GM23338 (cell line): ENCODE data around the gene ARID4B. TPM values are rescaled to one million over a fixed set of nuclear protein-coding genes. Genes with fewer than 3 reads are reported as not detected.

Experiments used
- ATAC-seq: fragments of 200-7000 bp; cut with Tn5 transposase; 3 replicates; pipeline ENCODE4 v1.9.1; 2020
- DNase-seq: peaks from one replicate; pipeline ENCODE4 v3.0.0-alpha.2; 2015; ENCODE audit warnings: low spot score
- H2AFZ ChIP-seq: fragments of 200-600 bp; sonication (generic); 2 replicates; pipeline ENCODE4 v1.8.0; 2016; ENCODE audit warnings: antibody characterized with exemption, mild to moderate bottlenecking, moderate library complexity
- H3F3A ChIP-seq: fragments of 200-600 bp; sonication (generic); replicated peaks from 2 replicates; pipeline ENCODE4 v1.8.0; 2017; ENCODE audit warnings: antibody characterized with exemption, mixed run types, low read depth
- H3K27ac ChIP-seq: fragments of 200-600 bp; sonication (generic); 2 replicates; pipeline ENCODE4 v1.6.1; 2016; ENCODE audit warnings: low read depth
- H3K27me3 ChIP-seq: fragments of 200-600 bp; sonication (generic); 2 replicates; pipeline ENCODE4 v1.8.0; 2016; ENCODE audit warnings: mild to moderate bottlenecking, mixed run types, moderate library complexity; ENCODE audit not compliant: insufficient read depth
- H3K36me3 ChIP-seq: fragments of 200-600 bp; sonication (generic); 2 replicates; pipeline ENCODE4 v1.8.0; 2016; ENCODE audit warnings: mild to moderate bottlenecking; ENCODE audit not compliant: insufficient read depth
- H3K4me1 ChIP-seq: fragments of 200-600 bp; sonication (generic); 2 replicates; pipeline ENCODE4 v1.8.0; 2016; ENCODE audit warnings: mild to moderate bottlenecking, moderate library complexity; ENCODE audit not compliant: insufficient read depth
- H3K4me2 ChIP-seq: fragments of 200-600 bp; sonication (generic); 2 replicates; pipeline ENCODE4 v1.7.1; 2017; ENCODE audit warnings: mixed run types
- H3K4me3 ChIP-seq: fragments of 200-600 bp; sonication (generic); 2 replicates; pipeline ENCODE4 v1.6.1; 2016; ENCODE audit warnings: mixed run types
- H3K79me2 ChIP-seq: fragments of 200-600 bp; sonication (generic); replicated peaks from 2 replicates; pipeline ENCODE4 v1.8.0; 2017; ENCODE audit warnings: mild to moderate bottlenecking; ENCODE audit not compliant: insufficient read depth
- H3K9me2 ChIP-seq: fragments of 200-600 bp; sonication (generic); 2 replicates; pipeline ENCODE4 v1.8.0; 2017; ENCODE audit not compliant: insufficient read depth
- H4K20me1 ChIP-seq: fragments of 200-600 bp; sonication (generic); replicated peaks from 2 replicates; pipeline ENCODE4 v1.8.0; 2017; ENCODE audit warnings: mild to moderate bottlenecking; ENCODE audit not compliant: insufficient read depth
- H3K27ac Mint-ChIP-seq: 2 replicates; pipeline ENCODE4 v1.8.0; 2020; ENCODE audit warnings: inconsistent platforms, mild to moderate bottlenecking, moderate library complexity, mixed read lengths
- H3K27me3 Mint-ChIP-seq: 3 replicates; pipeline ENCODE4 v1.8.0; 2022; ENCODE audit warnings: low read depth, mild to moderate bottlenecking, moderate library complexity, mixed read lengths, inconsistent platforms; ENCODE audit not compliant: insufficient read depth, poor library complexity
- H3K36me3 Mint-ChIP-seq: 3 replicates; pipeline ENCODE4 v1.8.0; 2021; ENCODE audit warnings: low read depth, mild to moderate bottlenecking, inconsistent platforms, moderate library complexity, mixed read lengths
- H3K4me1 Mint-ChIP-seq: 3 replicates; pipeline ENCODE4 v1.8.0; 2020; ENCODE audit warnings: mild to moderate bottlenecking, inconsistent platforms, mixed read lengths
- H3K4me3 Mint-ChIP-seq: 3 replicates; pipeline ENCODE4 v1.8.0; 2021; ENCODE audit warnings: moderate library complexity, mild to moderate bottlenecking, inconsistent platforms, mixed read lengths
- H3K9me3 Mint-ChIP-seq: 3 replicates; pipeline ENCODE4 v1.8.0; 2020; ENCODE audit warnings: moderate library complexity, mild to moderate bottlenecking, inconsistent platforms, mixed read lengths
- CREB1 ChIP-seq: fragments of 250-450 bp; sonication (Bioruptor Pico); IDR thresholded peaks from 2 replicates; pipeline ENCODE4 v1.5.0; 2020; ENCODE audit warnings: low read depth, mild to moderate bottlenecking, moderate library complexity
- CTCF ChIP-seq, 2 experiments: fragments of 200-600 bp in 1 of 2; sonication (generic) in 1 of 2; conservative IDR thresholded peaks; 2 replicates each; pipeline versions ENCODE4 v1.5.1 to v1.6.1; 2016 to 2017; ENCODE audit warnings: antibody characterized with exemption in 2 of 2, low read depth in 2 of 2, mild to moderate bottlenecking in 2 of 2, moderate library complexity in 1 of 2
- ETS1 ChIP-seq: IDR thresholded peaks from 2 replicates; pipeline ENCODE4 v1.6.1; 2016; ENCODE audit warnings: antibody characterized with exemption
- EZH2 ChIP-seq: fragments of 200-600 bp; sonication (generic); IDR thresholded peaks from one replicate; pipeline ENCODE4 v1.8.0; 2017; ENCODE audit warnings: antibody characterized with exemption, mild to moderate bottlenecking, low read depth; ENCODE audit not compliant: unreplicated experiment
- EZH2phosphoT487 ChIP-seq: fragments of 200-600 bp; sonication (generic); IDR thresholded peaks from one replicate; pipeline ENCODE4 v1.8.1; 2018; ENCODE audit warnings: antibody characterized with exemption; ENCODE audit not compliant: unreplicated experiment
- JUNB ChIP-seq: IDR thresholded peaks from one replicate; pipeline ENCODE4 v1.6.1; 2016; ENCODE audit warnings: antibody characterized with exemption; ENCODE audit not compliant: unreplicated experiment
- NANOG ChIP-seq: IDR thresholded peaks from 2 replicates; pipeline ENCODE4 v1.6.1; 2016; ENCODE audit warnings: antibody characterized with exemption, borderline replicate concordance
- POLR2AphosphoS5 ChIP-seq: IDR thresholded peaks from 2 replicates; pipeline ENCODE4 v1.6.1; 2016; ENCODE audit warnings: antibody characterized with exemption, low read depth
- REST ChIP-seq: IDR thresholded peaks from one replicate; pipeline ENCODE4 v1.6.1; 2018; ENCODE audit warnings: antibody characterized with exemption; ENCODE audit not compliant: unreplicated experiment
- STAT1 ChIP-seq: IDR thresholded peaks from one replicate; pipeline ENCODE4 v1.6.1; 2016; ENCODE audit warnings: antibody characterized with exemption; ENCODE audit not compliant: unreplicated experiment
- ZNF114 ChIP-seq: fragments of 250-450 bp; sonication (Bioruptor Pico); IDR thresholded peaks from 2 replicates; pipeline ENCODE4 v1.5.0; 2020; ENCODE audit warnings: mild to moderate bottlenecking, moderate library complexity
- ZNF331 ChIP-seq: fragments of 250-450 bp; sonication (Bioruptor Pico); IDR thresholded peaks from 2 replicates; pipeline ENCODE4 v1.5.0; 2020; ENCODE audit warnings: low read depth, mild to moderate bottlenecking, moderate library complexity
- ZNF462 ChIP-seq: fragments of 250-450 bp; sonication (Bioruptor Pico); IDR thresholded peaks from 2 replicates; pipeline ENCODE4 v1.5.0; 2020; ENCODE audit warnings: mild to moderate bottlenecking, moderate library complexity
- polyA plus RNA-seq: library from polyadenylated mRNA; unstranded; fragments of >200 nt; fragmentation: Nextera tagmentation; extraction: Ambion mirVana; gene quantifications from 2 replicates; pipeline ENCODE4 v1.2.1, GENCODE V29; 2016
- total RNA-seq: library from RNA; depleted of rRNA; stranded (reverse); fragments of >200 nt; shearing (Covaris generic); gene quantifications from 2 replicates; pipeline ENCODE4 v1.2.3, GENCODE V29; 2014

ARID4B gene
- total and polyA plus RNA-seq, 2 experiments from 2014 or later, result 25.1 to 59.8 TPM

GRCh38 chr1:235286667-235287066 lies 41.3 kb downstream of the ARID4B start:
- H3K4me3 ChIP-seq, result no peak overlapping the region

More at GRCh38 chr1:235286667-235287066, 41.3 kb downstream of the ARID4B start:
- Histone ChIP-seq H3F3A (no peaks in the 10 kb centered on the region), H3K9me2 (no peaks in the 10 kb centered on the region), H3K4me1 (peaks cover 36% of the 10 kb centered on the region), H3K27ac (peak overlapping the region; percentile 65; the same call in 1 of the 2 replicates), H3K36me3 (no peaks in the 10 kb centered on the region), H3K79me2 (peaks cover 100% of the 10 kb centered on the region), H4K20me1 (peaks cover 71% of the 10 kb centered on the region), H3K27me3 (no peaks in the 10 kb centered on the region), H2AFZ (no peak overlapping the region), H3K4me2 (peak overlapping the region; percentile 40)
- Mint-ChIP-seq H3K4me1 (peaks cover 40% of the 10 kb centered on the region), H3K4me3 (no peak overlapping the region), H3K27me3 (no peaks in the 10 kb centered on the region), H3K27ac (no peak overlapping the region; the same call in 1 of the 2 replicates), H3K36me3 (no peaks in the 10 kb centered on the region), H3K9me3 (no peaks in the 10 kb centered on the region)
- DNase-seq (no peak), ATAC-seq (no peak)
- TF ChIP-seq EZH2 (no peak), POLR2AphosphoS5 (no peak), ZNF114 (CRISPR knock-in tag) (no peak), ZNF462 (CRISPR knock-in tag) (no peak), ZNF331 (CRISPR knock-in tag) (no peak), NANOG (no peak), REST (no peak), EZH2phosphoT487 (no peak), ETS1 (no peak), JUNB (no peak), CTCF (conservative IDR thresholded peaks at IDR 0.05; ENCODE audit: low read depth in 2 of 2) (no peak), STAT1 (no peak), CREB1 (CRISPR knock-in tag) (no peak)
